ENCODE measurements around the gene ELF2. TPM values are rescaled to one million over a fixed set of nuclear protein-coding genes. Genes with fewer than 3 reads are reported as not detected.

Gene ELF2
- total RNA-seq: 14.5 and 17.6 TPM in 2 replicates

GRCh38 chr4:139177049-139177868 lies at the start of gene ELF2:
TSS of gene ELF2 (minus strand) at chr4:139177218. CDS start at chr4:139137701, 39,517 bp downstream.

GRCh38 chr4:139015269-139015947 lies 161.6 kb downstream of the ELF2 start, which contains the start of gene NOCT:
TSS of gene NOCT (plus strand) at chr4:139015781. CDS start at chr4:139015982, 201 bp downstream.

Other genes with a start within 250 kb of the ELF2 start
- gene NOCT, start 161.4 kb downstream of the ELF2 start, total RNA-seq: 22.2 and 35.7 TPM in 2 replicates
- gene MGARP, start 103.0 kb upstream of the ELF2 start, total RNA-seq: 0.65 and 3.0 TPM in 2 replicates
- 12.3 and 24.6 TPM in 2 replicates for gene NAA15, start 124.3 kb upstream of the ELF2 start, total RNA-seq
- 50.0 and 59.5 TPM in 2 replicates for gene NDUFC1, start 125.3 kb upstream of the ELF2 start, total RNA-seq

Data from mesangial cell (primary cell).